K562 (cell line): ENCODE measurements around the gene MMEL1. TPM values are rescaled to one million over a fixed set of nuclear protein-coding genes. Genes with fewer than 3 reads are reported as not detected.

Source experiments
- ATF7 ChIP-seq: fragments of 450-650 bp; IDR thresholded peaks from 2 replicates; pipeline ENCODE4 v1.7.1; 2014; ENCODE audit warnings: mild to moderate bottlenecking, moderate library complexity
- BACH1 ChIP-seq: fragments of 200-800 bp; sonication (Bioruptor generic); IDR thresholded peaks from 2 replicates; pipeline ENCODE4 v1.6.1; 2016; ENCODE audit warnings: missing genetic modification characterization, missing compliant biosample characterization
- HDAC1 ChIP-seq, 2 experiments: fragments of 450-650 bp; IDR thresholded peaks; 2 replicates each; pipeline ENCODE4 v1.6.1; 2016 to 2017; ENCODE audit warnings: inconsistent platforms in 1 of 2, mild to moderate bottlenecking in 1 of 2, moderate library complexity in 1 of 2
- HDAC6 ChIP-seq: IDR thresholded peaks from 2 replicates; pipeline ENCODE4 v1.6.1; 2012; ENCODE audit warnings: low read depth, mild to moderate bottlenecking, control low read depth, inconsistent platforms, low read length, moderate library complexity
- KLF1 ChIP-seq: fragments of 450-650 bp; IDR thresholded peaks from 2 replicates; pipeline ENCODE4 v1.6.1; 2016; ENCODE audit warnings: missing genetic modification characterization, missing compliant biosample characterization
- MCM7 ChIP-seq, 2 experiments: fragments of 450-650 bp; IDR thresholded peaks; 2 replicates each; pipeline ENCODE4 v1.6.1; 2016 to 2018
- NFIC ChIP-seq: fragments of 450-650 bp; IDR thresholded peaks from 2 replicates; pipeline ENCODE4 v1.6.1; 2017; ENCODE audit warnings: mild to moderate bottlenecking, inconsistent platforms
- NFYB ChIP-seq: IDR thresholded peaks from 2 replicates; pipeline ENCODE4 v1.6.1; 2011; ENCODE audit warnings: mild to moderate bottlenecking, moderate library complexity; ENCODE audit not compliant: insufficient read length; ENCODE audit errors: extremely low read depth
- NR4A1 ChIP-seq, 2 experiments: fragments of 250-450 bp in 1 of 2; fragments of 450-650 bp in 1 of 2; sonication (Bioruptor Pico) in 1 of 2; IDR thresholded peaks; 2 replicates each; pipeline versions ENCODE4 v1.4.0 to v1.6.1; 2016 to 2020; ENCODE audit warnings: mild to moderate bottlenecking in 2 of 2, missing compliant biosample characterization in 1 of 2, missing genetic modification characterization in 1 of 2, moderate library complexity in 1 of 2
- PCBP1 ChIP-seq: fragments of 200-400 bp; formaldehyde crosslinking; IDR thresholded peaks from 2 replicates; pipeline ENCODE4 v1.6.1; 2018; ENCODE audit warnings: mild to moderate bottlenecking, low read depth, low read length; ENCODE audit not compliant: poor library complexity, severe bottlenecking
- PYGO2 ChIP-seq: fragments of 450-650 bp; IDR thresholded peaks from 2 replicates; pipeline ENCODE4 v1.6.1; 2016; ENCODE audit warnings: mild to moderate bottlenecking, missing genetic modification characterization, moderate library complexity, missing compliant biosample characterization
- SMAD1 ChIP-seq: fragments of 150-350 bp; IDR thresholded peaks from 2 replicates; pipeline ENCODE4 v1.6.1; 2014; ENCODE audit warnings: low read length, low read depth; ENCODE audit not compliant: partially characterized antibody
- SRF ChIP-seq, 2 experiments: fragments of 250-450, 450-650 bp in 1 of 2; sonication (Bioruptor Pico) in 1 of 2; sonication (generic) in 1 of 2; formaldehyde crosslinking; IDR thresholded peaks; 2 replicates each; pipeline versions ENCODE4 v1.5.0 to v1.5.1; 2020 to 2022; ENCODE audit warnings: mild to moderate bottlenecking in 1 of 2, missing genetic modification reagents in 1 of 2
- ZBTB43 ChIP-seq: sonication (generic); formaldehyde crosslinking; IDR thresholded peaks from 2 replicates; pipeline ENCODE4 v1.8.0; 2023; ENCODE audit warnings: mild to moderate bottlenecking, missing genetic modification reagents
- ZNF224 ChIP-seq: sonication (generic); formaldehyde crosslinking; IDR thresholded peaks from 2 replicates; pipeline ENCODE4 v1.8.0; 2022; ENCODE audit warnings: mild to moderate bottlenecking, missing genetic modification reagents
- ZNF830 ChIP-seq: fragments of 250-450 bp; sonication (Bioruptor Pico); IDR thresholded peaks from 2 replicates; pipeline ENCODE4 v1.5.0; 2021; ENCODE audit warnings: mild to moderate bottlenecking
- polyA plus RNA-seq, 8 experiments: library from polyadenylated mRNA; depleted of rRNA in 4 of 8; stranded (reverse) in 5 of 8; unstranded in 3 of 8; fragments of >200 nt; fragmentation: Nextera tagmentation in 2 of 8; fragmentation: Illumina TruSeq in 1 of 8; extraction: Ambion mirVana in 2 of 8; extraction: Trizol in 1 of 8; gene quantifications; 2 replicates each; pipeline versions ENCODE4 v1.2.1 to v1.2.3, GENCODE V29; 2011 to 2014; ENCODE audit warnings: inconsistent platforms in 1 of 8, missing spikeins in 1 of 8
- total RNA-seq, 7 experiments: library from RNA; depleted of rRNA in 6 of 7; stranded (reverse); fragments of >200 nt in 6 of 7; fragmentation: Illumina TruSeq in 2 of 7; extraction: Trizol in 2 of 7; gene quantifications; 2 replicates each; pipeline versions ENCODE4 v1.2.1 to v1.2.3, GENCODE V29; 2011 to 2021; ENCODE audit warnings: low replicate concordance in 1 of 7
- TF ChIP-seq, protein P1 (sequence below): fragments of 450-650 bp; IDR thresholded peaks from 2 replicates; pipeline ENCODE4 v1.6.1; 2018; ENCODE audit warnings: mild to moderate bottlenecking, low read depth; ENCODE audit not compliant: partially characterized antibody
- TF ChIP-seq, protein P2 (sequence below): fragments of 200-800 bp; sonication (Bioruptor generic); IDR thresholded peaks from 2 replicates; pipeline ENCODE4 v1.6.1; 2017; ENCODE audit warnings: missing genetic modification characterization, missing compliant biosample characterization
- TF ChIP-seq, protein P3 (sequence below): fragments of 450-650 bp; IDR thresholded peaks from 2 replicates; pipeline ENCODE4 v1.7.1; 2018; ENCODE audit warnings: mild to moderate bottlenecking, low read depth; ENCODE audit not compliant: partially characterized antibody

MMEL1 gene
- total and polyA plus RNA-seq, 9 of the 15 experiments (the other 6 are each of a cell fraction or from before 2014, with no cell fraction given), result not detected

DNA sequence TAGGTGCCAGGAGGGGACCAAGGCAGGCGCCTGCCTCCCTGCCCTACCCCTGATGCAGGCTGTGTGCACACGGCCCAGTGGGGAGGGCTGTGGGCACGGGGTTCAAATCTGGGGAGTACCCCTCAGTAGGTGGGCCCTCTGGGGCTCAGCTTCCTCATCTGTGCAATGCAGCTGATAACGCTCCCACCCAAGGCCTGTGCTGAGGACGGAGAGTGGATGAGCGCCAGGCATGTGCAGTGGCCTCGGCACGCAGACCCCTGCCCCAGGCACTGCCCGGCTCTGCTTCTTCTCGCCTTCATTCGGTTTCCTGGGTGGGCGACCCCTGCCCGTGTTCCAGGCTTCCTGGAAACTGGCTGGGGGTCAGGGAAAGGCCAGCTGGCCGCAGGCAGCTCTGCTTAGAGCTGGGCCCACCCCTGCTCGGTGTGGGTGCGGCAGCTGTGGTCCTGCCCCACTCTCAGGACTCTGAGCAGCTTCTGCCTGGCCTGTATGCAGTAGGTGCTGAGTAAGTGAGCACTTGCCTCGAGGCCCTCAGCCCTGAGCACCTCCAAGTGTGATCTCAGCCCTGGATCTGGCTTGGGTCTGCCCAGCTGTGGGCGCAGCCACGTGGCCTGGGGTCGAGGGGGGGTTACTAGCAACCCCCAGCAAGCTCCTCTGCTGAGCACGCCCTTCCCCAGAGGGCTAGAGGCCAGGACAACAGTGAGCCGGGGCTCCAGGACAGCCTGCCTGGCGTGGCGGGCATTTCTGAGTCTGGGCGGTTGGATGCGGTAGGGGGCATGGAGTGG lies 88.5 kb downstream of the MMEL1 start (continued):
- no peak for TF ChIP-seq ATF7
- TF ChIP-seq ZNF830 (CRISPR knock-in tag), result no peak
- no peak for TF ChIP-seq BACH1
- TF ChIP-seq PYGO2 (tag), result no peak
- TF ChIP-seq, protein P1, sequence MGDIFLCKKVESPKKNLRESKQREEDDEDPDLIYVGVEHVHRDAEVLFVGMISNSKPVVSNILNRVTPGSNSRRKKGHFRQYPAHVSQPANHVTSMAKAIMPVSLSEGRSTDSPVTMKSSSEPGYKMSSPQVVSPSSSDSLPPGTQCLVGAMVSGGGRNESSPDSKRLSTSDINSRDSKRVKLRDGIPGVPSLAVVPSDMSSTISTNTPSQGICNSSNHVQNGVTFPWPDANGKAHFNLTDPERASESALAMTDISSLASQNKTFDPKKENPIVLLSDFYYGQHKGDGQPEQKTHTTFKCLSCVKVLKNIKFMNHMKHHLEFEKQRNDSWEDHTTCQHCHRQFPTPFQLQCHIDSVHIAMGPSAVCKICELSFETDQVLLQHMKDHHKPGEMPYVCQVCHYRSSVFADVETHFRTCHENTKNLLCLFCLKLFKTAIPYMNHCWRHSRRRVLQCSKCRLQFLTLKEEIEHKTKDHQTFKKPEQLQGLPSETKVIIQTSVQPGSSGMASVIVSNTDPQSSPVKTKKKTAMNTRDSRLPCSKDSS, result no peak
- TF ChIP-seq, protein P2, sequence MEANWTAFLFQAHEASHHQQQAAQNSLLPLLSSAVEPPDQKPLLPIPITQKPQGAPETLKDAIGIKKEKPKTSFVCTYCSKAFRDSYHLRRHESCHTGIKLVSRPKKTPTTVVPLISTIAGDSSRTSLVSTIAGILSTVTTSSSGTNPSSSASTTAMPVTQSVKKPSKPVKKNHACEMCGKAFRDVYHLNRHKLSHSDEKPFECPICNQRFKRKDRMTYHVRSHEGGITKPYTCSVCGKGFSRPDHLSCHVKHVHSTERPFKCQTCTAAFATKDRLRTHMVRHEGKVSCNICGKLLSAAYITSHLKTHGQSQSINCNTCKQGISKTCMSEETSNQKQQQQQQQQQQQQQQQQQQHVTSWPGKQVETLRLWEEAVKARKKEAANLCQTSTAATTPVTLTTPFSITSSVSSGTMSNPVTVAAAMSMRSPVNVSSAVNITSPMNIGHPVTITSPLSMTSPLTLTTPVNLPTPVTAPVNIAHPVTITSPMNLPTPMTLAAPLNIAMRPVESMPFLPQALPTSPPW (CRISPR knock-in tag), result peak; percentile 68
- TF ChIP-seq, protein P3, sequence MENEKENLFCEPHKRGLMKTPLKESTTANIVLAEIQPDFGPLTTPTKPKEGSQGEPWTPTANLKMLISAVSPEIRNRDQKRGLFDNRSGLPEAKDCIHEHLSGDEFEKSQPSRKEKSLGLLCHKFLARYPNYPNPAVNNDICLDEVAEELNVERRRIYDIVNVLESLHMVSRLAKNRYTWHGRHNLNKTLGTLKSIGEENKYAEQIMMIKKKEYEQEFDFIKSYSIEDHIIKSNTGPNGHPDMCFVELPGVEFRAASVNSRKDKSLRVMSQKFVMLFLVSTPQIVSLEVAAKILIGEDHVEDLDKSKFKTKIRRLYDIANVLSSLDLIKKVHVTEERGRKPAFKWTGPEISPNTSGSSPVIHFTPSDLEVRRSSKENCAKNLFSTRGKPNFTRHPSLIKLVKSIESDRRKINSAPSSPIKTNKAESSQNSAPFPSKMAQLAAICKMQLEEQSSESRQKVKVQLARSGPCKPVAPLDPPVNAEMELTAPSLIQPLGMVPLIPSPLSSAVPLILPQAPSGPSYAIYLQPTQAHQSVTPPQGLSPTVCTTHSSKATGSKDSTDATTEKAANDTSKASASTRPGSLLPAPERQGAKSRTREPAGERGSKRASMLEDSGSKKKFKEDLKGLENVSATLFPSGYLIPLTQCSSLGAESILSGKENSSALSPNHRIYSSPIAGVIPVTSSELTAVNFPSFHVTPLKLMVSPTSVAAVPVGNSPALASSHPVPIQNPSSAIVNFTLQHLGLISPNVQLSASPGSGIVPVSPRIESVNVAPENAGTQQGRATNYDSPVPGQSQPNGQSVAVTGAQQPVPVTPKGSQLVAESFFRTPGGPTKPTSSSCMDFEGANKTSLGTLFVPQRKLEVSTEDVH, result no peak
- TF ChIP-seq NR4A1 (CRISPR knock-in tag; IDR thresholded peaks at IDR 0.05), result no peak
- TF ChIP-seq NR4A1 (tag; IDR thresholded peaks at IDR 0.05), result no peak
- no peak for TF ChIP-seq ZBTB43
- no peak for TF ChIP-seq HDAC1 (IDR thresholded peaks at IDR 0.05)
- TF ChIP-seq NFIC, result no peak
- 0 out of 2 replicates have a peak, but pooled peaks have one; percentile 2 for TF ChIP-seq KLF1
- no peak for TF ChIP-seq SMAD1
- no peak for TF ChIP-seq MCM7 (IDR thresholded peaks at IDR 0.05)
- TF ChIP-seq PCBP1, result no peak
- no peak for TF ChIP-seq SRF (CRISPR knock-in tag; IDR thresholded peaks at IDR 0.05)
- no peak for TF ChIP-seq ZNF224 (CRISPR knock-in tag)
- no peak for TF ChIP-seq HDAC6
- TF ChIP-seq NFYB, result no peak
